Keratinocyte (primary cell): ENCODE results near the gene OTOF. TPM values are rescaled to one million over a fixed set of nuclear protein-coding genes. Genes with fewer than 3 reads are reported as not detected.

Experiments
- DNase-seq: peaks from one replicate; pipeline ENCODE4 v3.0.0-alpha.2; 2011; ENCODE audit warnings: low read depth, missing footprints, low spot score
- FAIRE-seq: peaks from 2 replicates; lab custom pipeline; 2011; peaks lifted over from hg19 to GRCh38; lab: Jason Lieb, UNC
- H2AFZ ChIP-seq: 2 replicates; pipeline ENCODE4 v1.6.0; 2012; ENCODE audit warnings: low read length, control low read depth, inconsistent platforms; ENCODE audit not compliant: control insufficient read depth
- H3K27ac ChIP-seq: 2 replicates; pipeline ENCODE4 v1.5.1; 2011; ENCODE audit warnings: low read length; ENCODE audit not compliant: control insufficient read depth, insufficient read depth
- H3K27me3 ChIP-seq: 3 replicates; pipeline ENCODE4 v1.6.0; 2011; ENCODE audit warnings: low read length; ENCODE audit not compliant: control insufficient read depth, insufficient read depth; ENCODE audit errors: extremely low read depth
- H3K36me3 ChIP-seq, 2 experiments: 2 replicates in 1 of 2; 3 replicates in 1 of 2; pipeline ENCODE4 v1.5.1; 2011; ENCODE audit warnings: low read length in 2 of 2, mild to moderate bottlenecking in 1 of 2; ENCODE audit not compliant: control insufficient read depth in 2 of 2, insufficient read depth in 2 of 2; ENCODE audit errors: extremely low read depth in 1 of 2
- H3K4me1 ChIP-seq: 3 replicates; pipeline ENCODE4 v1.5.1; 2011; ENCODE audit warnings: low read length; ENCODE audit not compliant: control insufficient read depth, insufficient read depth; ENCODE audit errors: extremely low read depth
- H3K4me2 ChIP-seq: 3 replicates; pipeline ENCODE4 v1.6.0; 2011; ENCODE audit warnings: low read depth, low read length; ENCODE audit not compliant: control insufficient read depth, insufficient read depth; ENCODE audit errors: extremely low read depth
- H3K4me3 ChIP-seq, 3 experiments: fragments of 200-600 bp in 1 of 3; sonication (generic) in 1 of 3; 2 replicates in 2 of 3; 3 replicates in 1 of 3; pipeline ENCODE4 v1.5.1; 2011 to 2016; ENCODE audit warnings: low read length in 3 of 3, mild to moderate bottlenecking in 3 of 3, control low read depth in 2 of 3, inconsistent platforms in 1 of 3, low read depth in 1 of 3, mixed read lengths in 1 of 3, mixed run types in 1 of 3, moderate library complexity in 1 of 3; ENCODE audit not compliant: control insufficient read depth in 2 of 3, insufficient read depth in 2 of 3; ENCODE audit errors: extremely low read depth in 1 of 3
- H3K79me2 ChIP-seq: 2 replicates; pipeline ENCODE4 v1.6.0; 2012; ENCODE audit warnings: low read length; ENCODE audit not compliant: control insufficient read depth, insufficient read depth
- H3K9ac ChIP-seq: 3 replicates; pipeline ENCODE4 v1.6.0; 2011; ENCODE audit warnings: low read length; ENCODE audit not compliant: control insufficient read depth, insufficient read depth; ENCODE audit errors: extremely low read depth
- H3K9me1 ChIP-seq: 3 replicates; pipeline ENCODE4 v1.6.0; 2011; ENCODE audit warnings: low read length; ENCODE audit not compliant: control insufficient read depth, insufficient read depth; ENCODE audit errors: extremely low read depth
- H3K9me3 ChIP-seq: 2 replicates; pipeline ENCODE4 v1.5.1; 2012; ENCODE audit warnings: low read depth, low read length; ENCODE audit not compliant: control insufficient read depth
- H4K20me1 ChIP-seq: 3 replicates; pipeline ENCODE4 v1.6.0; 2011; ENCODE audit warnings: low read length; ENCODE audit not compliant: control insufficient read depth, insufficient read depth; ENCODE audit errors: extremely low read depth
- EZH2 ChIP-seq: IDR thresholded peaks from one replicate; pipeline ENCODE4 v1.6.1; 2012; ENCODE audit warnings: inconsistent platforms, mild to moderate bottlenecking, low read length, moderate library complexity
- dilution Hi-C: fragments of 300-500 bp; cut with MboI; formaldehyde crosslinking; loops from one replicate; pipeline ENCODE4 v1.7.0; 2020; ENCODE audit warnings: low sequenced_read_pairs; ENCODE audit not compliant: extremely low pct_ligation_motif_present
- polyA plus RNA-seq, 5 experiments: library from polyadenylated mRNA; depleted of rRNA in 3 of 5; stranded (reverse) in 3 of 5; stranded (forward) in 1 of 5; unstranded in 1 of 5; fragments of >200 nt; gene quantifications; 1 replicate in 1 of 5; 2 replicates in 3 of 5; 3 replicates in 1 of 5; pipeline versions ENCODE4 v1.2.1 to v1.2.3, GENCODE V29; 2011 to 2012; ENCODE audit warnings: missing spikeins in 2 of 5, low read depth in 1 of 5, low replicate concordance in 1 of 5
- TF ChIP-seq, protein P1 (sequence below), 3 experiments: IDR thresholded peaks in 1 of 3; conservative IDR thresholded peaks in 1 of 3; optimal IDR thresholded peaks in 1 of 3; 2 replicates in 2 of 3; 3 replicates in 1 of 3; pipeline versions ENCODE3 to v1.5.1; 2011; ENCODE audit warnings: low read length in 3 of 3, mild to moderate bottlenecking in 3 of 3, moderate library complexity in 2 of 3, control low read depth in 1 of 3, inconsistent platforms in 1 of 3; ENCODE audit not compliant: insufficient read depth in 2 of 3; ENCODE audit errors: extremely low read depth in 1 of 3

OTOF gene
- polyA plus RNA-seq, 1 donor (not counting 4 experiments of a cell fraction or from before 2014, with no cell fraction given) = not detected

DNA sequence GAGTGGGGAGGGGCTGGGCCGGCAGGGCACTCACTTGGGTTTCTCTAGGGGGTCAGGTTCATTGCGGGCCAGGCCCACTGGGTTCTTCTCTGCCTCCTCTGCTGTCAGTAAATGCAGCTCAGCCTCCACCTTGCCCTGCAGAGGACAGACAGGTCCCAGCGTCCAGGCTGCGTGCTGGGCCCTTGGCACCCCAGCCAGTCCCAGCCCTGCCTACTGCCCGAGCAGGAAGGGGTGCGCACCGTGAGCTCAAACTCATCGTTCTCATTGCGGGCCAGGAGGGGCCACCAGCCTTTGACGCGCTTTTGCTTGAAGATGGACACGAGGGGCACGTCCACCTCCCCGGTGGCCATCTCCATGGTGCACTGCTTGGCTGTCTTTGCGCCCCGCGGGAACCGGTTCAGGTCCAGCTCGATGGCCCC is 17.3 kb downstream of the OTOF start:
- Histone ChIP-seq H3K9me1 (no peaks in the 10 kb centered on the region), H4K20me1 (no peaks in the 10 kb centered on the region), H3K4me1 (no peaks in the 10 kb centered on the region), H3K27me3 (no peaks in the 10 kb centered on the region), H3K9me3 (no peaks in the 10 kb centered on the region), H3K27ac (no peak overlapping the region), H3K4me3 (no peak overlapping the region), H3K36me3 (no peaks in the 10 kb centered on the region), H3K9ac (no peak overlapping the region), H3K4me2 (no peak overlapping the region), H3K79me2 (no peaks in the 10 kb centered on the region), H2AFZ (no peak overlapping the region)
- TF ChIP-seq, protein P1, sequence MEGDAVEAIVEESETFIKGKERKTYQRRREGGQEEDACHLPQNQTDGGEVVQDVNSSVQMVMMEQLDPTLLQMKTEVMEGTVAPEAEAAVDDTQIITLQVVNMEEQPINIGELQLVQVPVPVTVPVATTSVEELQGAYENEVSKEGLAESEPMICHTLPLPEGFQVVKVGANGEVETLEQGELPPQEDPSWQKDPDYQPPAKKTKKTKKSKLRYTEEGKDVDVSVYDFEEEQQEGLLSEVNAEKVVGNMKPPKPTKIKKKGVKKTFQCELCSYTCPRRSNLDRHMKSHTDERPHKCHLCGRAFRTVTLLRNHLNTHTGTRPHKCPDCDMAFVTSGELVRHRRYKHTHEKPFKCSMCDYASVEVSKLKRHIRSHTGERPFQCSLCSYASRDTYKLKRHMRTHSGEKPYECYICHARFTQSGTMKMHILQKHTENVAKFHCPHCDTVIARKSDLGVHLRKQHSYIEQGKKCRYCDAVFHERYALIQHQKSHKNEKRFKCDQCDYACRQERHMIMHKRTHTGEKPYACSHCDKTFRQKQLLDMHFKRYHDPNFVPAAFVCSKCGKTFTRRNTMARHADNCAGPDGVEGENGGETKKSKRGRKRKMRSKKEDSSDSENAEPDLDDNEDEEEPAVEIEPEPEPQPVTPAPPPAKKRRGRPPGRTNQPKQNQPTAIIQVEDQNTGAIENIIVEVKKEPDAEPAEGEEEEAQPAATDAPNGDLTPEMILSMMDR (optimal IDR thresholded peaks at IDR 0.05 in 1 of 3, IDR thresholded peaks at IDR 0.05 in 1 of 3, conservative IDR thresholded peaks at IDR 0.05 in 1 of 3; ENCODE audit: extremely low read depth in 1 of 3, insufficient read depth in 2 of 3, low read length in 3 of 3) = no peak
- no peak for TF ChIP-seq EZH2
- FAIRE-seq (no peak), DNase-seq (no peak)
- dilution Hi-C loops = no loop called here

DNA sequence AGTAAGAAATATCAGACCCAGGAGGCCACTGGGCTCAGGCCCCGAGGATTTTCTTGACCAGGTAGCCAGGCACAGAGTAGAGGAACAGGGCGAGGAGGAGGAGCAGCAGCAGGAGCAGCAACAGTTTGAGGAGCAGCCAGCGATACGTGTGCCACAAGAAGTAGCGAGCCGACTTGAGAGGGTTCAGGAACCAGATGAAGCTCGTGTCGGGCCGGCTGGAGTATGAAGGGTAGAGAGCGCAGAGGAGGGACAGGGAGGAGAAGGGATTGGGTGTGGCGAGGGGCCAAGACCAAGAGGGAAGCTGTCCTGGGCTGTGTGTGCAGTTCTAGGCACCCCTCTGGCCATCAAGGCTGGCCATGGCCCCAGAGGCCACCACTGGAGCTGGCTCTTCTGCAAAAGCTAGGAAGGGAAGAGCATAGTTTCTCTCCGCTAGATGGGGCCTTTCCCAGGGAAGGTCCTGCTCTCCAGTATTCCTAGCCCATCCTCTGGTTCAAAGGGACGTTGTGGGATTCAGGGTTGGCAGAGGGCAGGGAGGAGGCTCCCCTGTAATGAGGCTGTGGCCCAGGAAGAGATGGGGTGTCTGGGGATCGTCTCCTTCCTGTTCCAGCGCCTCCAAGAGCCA is 17.8 kb downstream of the OTOF start:
- H2AFZ ChIP-seq = no peak overlapping the region
- H3K4me3 ChIP-seq = no peak overlapping the region
- H3K9me3 ChIP-seq = no peaks in the 10 kb centered on the region
- H3K36me3 ChIP-seq = no peaks in the 10 kb centered on the region
- H3K9me1 ChIP-seq = no peaks in the 10 kb centered on the region
- H3K27me3 ChIP-seq = no peaks in the 10 kb centered on the region
- DNase-seq (no peak), FAIRE-seq (no peak)
- no peak overlapping the region for H3K9ac ChIP-seq
- no peak overlapping the region for H3K27ac ChIP-seq
- no peaks in the 10 kb centered on the region for H4K20me1 ChIP-seq
- H3K79me2 ChIP-seq = no peaks in the 10 kb centered on the region
- H3K4me1 ChIP-seq = no peaks in the 10 kb centered on the region
- dilution Hi-C loops = no loop called here
- no peak for TF ChIP-seq EZH2
- TF ChIP-seq, protein P1 (optimal IDR thresholded peaks at IDR 0.05 in 1 of 3, IDR thresholded peaks at IDR 0.05 in 1 of 3, conservative IDR thresholded peaks at IDR 0.05 in 1 of 3; ENCODE audit: extremely low read depth in 1 of 3, insufficient read depth in 2 of 3, low read length in 3 of 3) = no peak
- no peak overlapping the region for H3K4me2 ChIP-seq
